ENCODE data around the gene DEFB124. TPM values are rescaled to one million over a fixed set of nuclear protein-coding genes. Genes with fewer than 3 reads are reported as not detected.
"Not testable (repeated sequence)": the region's sequence is repeated elsewhere in the genome, so short reads cannot be mapped to it uniquely, and the experiment has no call there.

The DEFB124 gene
- polyA plus RNA-seq, 4 donors = 0.49 to 1.2 TPM; not detected in 2

GRCh38 chr20:31490752-31491151, 15.8 kb upstream of the DEFB124 start:
- no peak for DNase-seq (ENCODE audit: low read depth in 4 of 4, low spot score in 3 of 4)

GRCh38 chr20:31489152-31489551, 14.2 kb upstream of the DEFB124 start:
- no peak for DNase-seq (ENCODE audit: low read depth in 4 of 4, low spot score in 3 of 4)

- no peak for DNase-seq (ENCODE audit: low read depth in 4 of 4, low spot score in 3 of 4)
Measured at GRCh38 chr20:31488115-31488514, 13.2 kb upstream of the DEFB124 start.

GRCh38 chr20:31485450-31486339, 10.8 kb upstream of the DEFB124 start:
- DNase-seq (ENCODE audit: low read depth in 4 of 4, low spot score in 3 of 4) = peak in 2 of 4 donors; percentile 41 to 58

GRCh38 chr20:31484001-31484400, 9.1 kb upstream of the DEFB124 start:
- no peak for DNase-seq (ENCODE audit: low read depth in 4 of 4, low spot score in 3 of 4)

- no peak for DNase-seq (ENCODE audit: low read depth in 4 of 4, low spot score in 3 of 4)
Measured at GRCh38 chr20:31476643-31477215, 1.8 kb upstream of the DEFB124 start.

- no peak for DNase-seq (ENCODE audit: low read depth in 4 of 4, low spot score in 3 of 4)
Measured at GRCh38 chr20:31476294-31476585, 1.3 kb upstream of the DEFB124 start.

- DNase-seq (ENCODE audit: low read depth in 4 of 4, low spot score in 3 of 4) = no peak
Measured at GRCh38 chr20:31475472-31476293, 756 bp upstream of the DEFB124 start.

GRCh38 chr20:31474097-31474436, 860 bp downstream of the DEFB124 start:
- DNase-seq (ENCODE audit: low read depth in 4 of 4, low spot score in 3 of 4) = no peak

GRCh38 chr20:31473331-31474096, 1.4 kb downstream of the DEFB124 start:
- DNase-seq (ENCODE audit: low read depth in 4 of 4, low spot score in 3 of 4) = no peak

- no peak for DNase-seq (ENCODE audit: low read depth in 4 of 4, low spot score in 3 of 4)
Measured at GRCh38 chr20:31472395-31473330, 2.3 kb downstream of the DEFB124 start.

GRCh38 chr20:31470946-31471345, 4.0 kb downstream of the DEFB124 start:
- not testable (repeated sequence) for DNase-seq (ENCODE audit: low read depth in 4 of 4, low spot score in 3 of 4)

- no peak for DNase-seq (ENCODE audit: low read depth in 4 of 4, low spot score in 3 of 4)
Measured at GRCh38 chr20:31454361-31454760, 20.6 kb downstream of the DEFB124 start.

- DNase-seq (ENCODE audit: low read depth in 4 of 4, low spot score in 3 of 4) = no peak
Measured at GRCh38 chr20:31452575-31452974, 22.4 kb downstream of the DEFB124 start.

- DNase-seq (ENCODE audit: low read depth in 4 of 4, low spot score in 3 of 4) = no peak
Measured at GRCh38 chr20:31449511-31450414, 25.2 kb downstream of the DEFB124 start.

- DNase-seq (ENCODE audit: low read depth in 4 of 4, low spot score in 3 of 4) = no peak
Measured at GRCh38 chr20:31446084-31446819, 28.7 kb downstream of the DEFB124 start.

GRCh38 chr20:31440012-31440659, 34.8 kb downstream of the DEFB124 start, which contains the start of gene DEFB123:
Gene DEFB123 (plus strand): TSS chr20:31440632. CDS start chr20:31440699, 67 bp downstream.
- no peak for DNase-seq (ENCODE audit: low read depth in 4 of 4, low spot score in 3 of 4)
